Activated T-helper 1 cell treated with Interleukin-2 at 50 U/mL for 16 hours (primary cell): ENCODE measurements around the gene HIPK3.

ENCODE experiments used
- DNase-seq: peaks from one replicate; pipeline ENCODE4 v3.0.0-alpha.2; 2020; ENCODE audit warnings: low read depth

The HIPK3 gene

DNA sequence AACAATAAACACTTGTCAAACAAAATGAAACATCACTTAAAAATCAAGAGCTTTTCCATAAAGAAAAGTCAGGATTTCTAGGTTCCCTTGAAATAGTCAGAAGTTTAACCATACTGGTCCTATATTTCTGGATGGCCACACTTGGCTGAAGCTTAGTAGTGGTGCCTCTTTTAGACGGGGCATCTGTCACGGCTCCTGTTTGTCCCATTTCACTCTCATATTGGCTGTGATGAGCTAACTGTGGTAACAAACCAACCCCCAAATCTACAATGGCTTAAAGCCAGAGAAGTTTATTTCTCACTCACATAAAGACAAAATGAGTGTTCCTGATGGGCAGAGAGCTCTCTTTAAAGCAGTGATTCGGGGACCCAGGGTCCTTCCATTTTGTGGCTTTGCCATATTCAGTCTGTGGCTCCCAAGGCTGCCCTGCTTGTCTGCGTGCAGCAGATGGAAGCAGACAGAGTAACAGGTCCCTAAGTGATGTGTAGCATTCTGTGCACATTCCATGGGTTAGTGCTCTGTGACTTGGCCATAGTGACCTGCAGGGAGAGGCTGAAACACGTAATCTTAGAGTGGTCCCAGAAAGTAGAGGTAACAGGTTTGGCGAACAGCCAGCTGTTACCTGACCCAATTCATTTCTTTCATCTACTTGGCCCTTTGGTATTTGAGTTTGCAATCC, 137.4 kb downstream of the HIPK3 start:
- no peak for DNase-seq

DNA sequence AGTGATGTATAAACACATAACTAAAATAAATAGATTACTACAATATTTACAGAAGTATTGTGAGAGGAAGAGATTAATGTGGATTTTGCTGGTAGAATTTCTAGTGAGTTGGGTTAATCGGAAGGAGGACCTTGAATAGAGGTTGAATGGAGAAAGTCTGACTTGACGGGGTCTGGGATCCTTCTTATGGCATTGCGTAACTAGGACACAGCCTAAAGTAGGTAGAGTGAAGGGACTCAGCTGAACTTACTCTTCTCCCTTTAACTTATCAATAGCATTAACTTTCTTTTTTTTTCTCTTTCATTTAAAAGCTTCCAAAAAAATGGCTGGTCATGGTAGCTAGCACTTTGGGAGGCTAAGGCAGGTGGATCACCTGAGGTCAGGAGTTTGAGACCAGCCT, 139.2 kb downstream of the HIPK3 start:
- DNase-seq = no peak

DNA sequence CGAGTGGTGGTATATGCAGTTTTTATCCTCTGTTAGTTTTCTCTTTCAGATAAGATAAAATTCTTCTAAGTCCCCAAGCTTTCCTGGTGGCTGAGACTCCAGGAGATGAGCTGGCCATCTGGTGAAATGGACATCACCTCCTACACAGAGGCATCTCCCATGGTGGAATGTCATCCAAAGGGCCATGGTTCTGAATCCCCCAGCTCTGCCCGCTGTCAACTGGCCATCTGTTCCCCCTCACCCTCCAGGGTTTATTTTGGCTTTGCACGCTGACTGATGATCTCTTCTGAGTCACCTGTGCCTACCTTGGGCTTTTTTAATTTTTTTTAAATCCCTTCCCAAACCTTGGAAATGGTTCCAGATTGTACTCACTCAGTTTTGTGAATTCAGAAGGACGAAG, 142.2 kb downstream of the HIPK3 start:
- no peak for DNase-seq

DNA sequence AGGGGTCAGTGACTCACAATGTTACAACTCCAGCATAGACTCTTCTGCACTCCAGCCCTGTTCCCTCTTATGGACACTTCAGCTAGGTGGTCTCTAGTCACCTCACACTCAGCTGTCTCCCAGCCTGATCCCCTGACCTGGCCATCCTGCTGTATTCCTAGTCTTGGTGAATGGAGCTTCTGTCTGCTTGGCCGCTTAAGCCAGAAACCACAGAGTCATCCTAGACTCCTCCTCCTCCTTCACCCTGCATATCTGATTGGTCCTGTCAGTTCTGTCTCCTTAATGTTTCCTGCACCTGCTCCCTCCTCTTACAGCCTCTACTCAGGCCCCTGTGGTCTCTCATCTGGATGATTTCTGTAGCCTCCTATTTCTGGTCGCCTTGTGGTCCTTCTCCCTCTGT, 144.9 kb downstream of the HIPK3 start:
- no peak for DNase-seq

DNA sequence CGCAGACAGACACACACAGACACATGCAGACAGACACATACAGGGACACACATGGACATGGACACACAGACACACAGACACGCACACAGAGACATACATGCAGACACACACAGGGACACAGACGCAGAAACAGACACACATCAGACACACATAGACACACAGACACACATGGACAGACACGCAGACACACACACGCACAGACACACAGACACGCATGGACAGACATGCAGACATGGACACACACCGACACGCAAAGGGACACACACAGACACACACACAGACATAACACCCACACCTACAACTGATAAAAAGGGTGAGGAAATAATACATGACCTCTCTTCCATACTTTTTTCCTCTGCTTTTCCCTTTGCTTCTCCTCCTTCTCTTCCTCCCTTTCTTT, 146.2 kb downstream of the HIPK3 start:
- no peak for DNase-seq

DNA sequence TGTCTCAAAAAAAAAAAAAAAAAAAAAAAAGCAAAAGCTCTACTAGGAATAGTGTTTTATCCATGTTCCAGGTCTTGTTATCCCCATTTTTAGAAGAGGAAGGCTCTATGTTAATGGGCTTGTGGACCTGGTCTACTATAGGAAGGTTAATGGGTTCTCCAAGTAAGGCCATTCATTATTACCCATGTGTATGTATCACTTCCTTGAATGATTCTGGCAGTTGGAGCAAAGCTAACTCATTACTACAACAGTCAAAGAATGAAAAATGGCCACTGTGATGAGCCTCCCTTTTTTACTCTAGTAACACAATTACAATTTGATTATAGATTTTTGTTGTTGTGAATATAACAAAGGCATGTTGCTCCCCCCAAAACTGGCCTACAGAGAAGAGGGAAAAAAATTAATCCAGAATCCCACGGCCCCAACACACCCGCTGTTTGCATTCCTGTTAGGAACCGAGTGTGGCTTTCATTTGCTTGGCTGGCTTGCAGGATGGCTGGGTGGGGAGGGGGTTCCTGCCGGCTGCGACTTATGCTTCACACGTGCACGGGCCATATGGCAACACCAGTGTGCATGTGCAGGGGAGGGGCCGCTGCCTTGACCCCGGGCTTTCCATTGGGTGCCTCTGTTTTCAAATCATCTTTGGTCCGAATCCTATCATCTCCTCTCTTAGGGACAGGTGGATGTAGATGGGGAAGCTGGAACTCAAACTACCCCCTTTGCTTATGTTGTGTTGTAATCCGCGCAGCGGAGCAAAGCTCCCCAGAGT, 148.8 kb downstream of the HIPK3 start:
- DNase-seq = no peak
